Ishikawa (cell line): Measurements from ENCODE around the gene CYP11A1.

ENCODE experiments used
- CEBPB ChIP-seq: IDR thresholded peaks from 2 replicates; pipeline ENCODE4 v1.6.1; 2012
- CREB1 ChIP-seq: IDR thresholded peaks from 2 replicates; pipeline ENCODE4 v1.6.1; 2012; ENCODE audit warnings: low read depth
- EGR1 ChIP-seq: IDR thresholded peaks from 2 replicates; pipeline ENCODE4 v1.6.1; 2012
- EP300 ChIP-seq: IDR thresholded peaks from 2 replicates; pipeline ENCODE4 v1.6.1; 2012; ENCODE audit warnings: borderline replicate concordance
- FOXM1 ChIP-seq: IDR thresholded peaks from 2 replicates; pipeline ENCODE4 v1.6.1; 2012; ENCODE audit warnings: low read depth, borderline replicate concordance
- MAX ChIP-seq: IDR thresholded peaks from 2 replicates; pipeline ENCODE4 v1.6.1; 2012
- NFIC ChIP-seq: IDR thresholded peaks from 2 replicates; pipeline ENCODE4 v1.6.1; 2012
- RAD21 ChIP-seq: IDR thresholded peaks from 2 replicates; pipeline ENCODE4 v1.6.1; 2012; ENCODE audit warnings: low read depth
- REST ChIP-seq: IDR thresholded peaks from 2 replicates; pipeline ENCODE4 v1.6.1; 2012; ENCODE audit warnings: low read depth, mild to moderate bottlenecking
- TAF1 ChIP-seq: IDR thresholded peaks from 2 replicates; pipeline ENCODE4 v1.6.1; 2012; ENCODE audit warnings: low read depth, mild to moderate bottlenecking
- TCF12 ChIP-seq: IDR thresholded peaks from 2 replicates; pipeline ENCODE4 v1.6.1; 2012; ENCODE audit warnings: low read depth
- TEAD4 ChIP-seq: IDR thresholded peaks from 2 replicates; pipeline ENCODE4 v1.6.1; 2012
- USF1 ChIP-seq: IDR thresholded peaks from 2 replicates; pipeline ENCODE4 v1.6.1; 2012
- YY1 ChIP-seq: IDR thresholded peaks from 2 replicates; pipeline ENCODE4 v1.6.1; 2012; ENCODE audit warnings: low read depth
- ZBTB7A ChIP-seq: IDR thresholded peaks from 2 replicates; pipeline ENCODE4 v1.6.1; 2012; ENCODE audit warnings: low read depth

CYP11A1 gene

GRCh38 chr15:74365598-74366445, 1.6 kb downstream of the CYP11A1 start:
- TF ChIP-seq CREB1 (no peak), NFIC (no peak), ZBTB7A (no peak), FOXM1 (no peak), YY1 (no peak)

- TF ChIP-seq EP300 (no peak), REST (no peak), USF1 (no peak), MAX (no peak), CEBPB (no peak), TCF12 (no peak), TAF1 (no peak), ZBTB7A (no peak), CREB1 (no peak), YY1 (no peak), FOXM1 (no peak), EGR1 (no peak), NFIC (no peak), TEAD4 (no peak), RAD21 (no peak)
Observed at GRCh38 chr15:74364936-74365597, 2.4 kb downstream of the CYP11A1 start.

GRCh38 chr15:74362482-74362881, 5.0 kb downstream of the CYP11A1 start:
- no peak for TF ChIP-seq NFIC
- no peak for TF ChIP-seq ZBTB7A
- TF ChIP-seq TAF1, result no peak
- TF ChIP-seq CEBPB, result no peak
- no peak for TF ChIP-seq RAD21
- TF ChIP-seq FOXM1, result no peak
- no peak for TF ChIP-seq REST
- TF ChIP-seq EP300, result no peak

GRCh38 chr15:74352393-74352910, 15.0 kb downstream of the CYP11A1 start:
- TF ChIP-seq EGR1 (no peak), MAX (no peak), NFIC (no peak), ZBTB7A (no peak), TEAD4 (no peak), EP300 (no peak), RAD21 (no peak), TAF1 (no peak), CREB1 (no peak), REST (no peak), TCF12 (no peak), YY1 (no peak), CEBPB (no peak), FOXM1 (no peak), USF1 (no peak)
